Adrenal gland (tissue), 5 donors: ENCODE measurements around the gene DST.

Experiments
- CTCF ChIP-seq, 6 experiments: fragments of 450-650 bp in 4 of 6; fragments of 200-600 bp in 2 of 6; sonication (generic) in 1 of 6; IDR thresholded peaks; 1 replicate in 5 of 6; 2 replicates in 1 of 6; pipeline versions ENCODE4 v1.5.1 to v1.8.0; 2016 to 2021; ENCODE audit warnings: antibody characterized with exemption in 6 of 6, mild to moderate bottlenecking in 2 of 6, moderate library complexity in 1 of 6
- POLR2A ChIP-seq, 2 donors: fragments of 450-650 bp; IDR thresholded peaks; one replicate each; pipeline ENCODE4 v1.6.1; 2017; ENCODE audit warnings: antibody characterized with exemption in 2 of 2, mild to moderate bottlenecking in 2 of 2, moderate library complexity in 1 of 2
- donor health status: DM: no; HTN: no; CAD: no.

DNA sequence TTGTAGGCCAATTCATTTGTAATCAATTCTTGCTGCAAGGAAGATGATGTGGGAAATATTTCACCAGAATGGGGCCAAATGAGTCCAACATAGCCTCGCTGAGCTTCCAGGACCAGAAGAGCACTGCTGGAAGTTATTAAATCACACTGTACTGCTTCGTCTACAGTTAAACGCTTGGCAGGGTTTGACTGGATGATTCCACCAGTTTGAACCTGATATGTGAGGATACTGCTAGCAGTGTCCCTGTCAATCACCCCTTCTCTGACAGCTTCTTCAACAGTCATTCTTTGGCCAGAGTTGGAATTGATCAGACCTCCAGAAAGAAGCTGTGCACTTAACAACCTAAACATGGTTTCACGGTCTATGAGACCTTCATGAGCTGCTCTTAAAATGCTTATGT lies 34.4 kb downstream of the DST start:
- TF ChIP-seq CTCF (IDR thresholded peaks at IDR 0.05): no peak
- TF ChIP-seq POLR2A (IDR thresholded peaks at IDR 0.05): no peak
